K562 (cell line): ENCODE data around the gene NDRG4. TPM values are rescaled to one million over a fixed set of nuclear protein-coding genes. Genes with fewer than 3 reads are reported as not detected.

Source experiments
- C11orf30 ChIP-seq: fragments of 450-650 bp; IDR thresholded peaks from 2 replicates; pipeline ENCODE4 v1.6.1; 2016; ENCODE audit warnings: low read depth, mild to moderate bottlenecking
- DLX4 ChIP-seq: fragments of 250-450 bp; sonication (Bioruptor Pico); IDR thresholded peaks from 2 replicates; pipeline ENCODE4 v1.6.1; 2021; ENCODE audit warnings: mild to moderate bottlenecking
- E2F1 ChIP-seq: sonication (generic); formaldehyde crosslinking; IDR thresholded peaks from 2 replicates; pipeline ENCODE4 v1.8.1; 2023; ENCODE audit warnings: mild to moderate bottlenecking, missing genetic modification reagents, moderate library complexity
- ELK3 ChIP-seq: fragments of 450-650 bp; formaldehyde crosslinking; IDR thresholded peaks from 2 replicates; pipeline ENCODE4 v1.4.0; 2020; ENCODE audit warnings: mild to moderate bottlenecking
- GABPB1 ChIP-seq: sonication (generic); formaldehyde crosslinking; IDR thresholded peaks from 2 replicates; pipeline ENCODE4 v1.8.0; 2022; ENCODE audit warnings: mild to moderate bottlenecking, missing genetic modification reagents
- GATAD2A ChIP-seq: fragments of 450-650 bp; IDR thresholded peaks from 2 replicates; pipeline ENCODE4 v1.6.1; 2017
- HNRNPUL1 ChIP-seq: fragments of 200-400 bp; formaldehyde crosslinking; IDR thresholded peaks from 2 replicates; pipeline ENCODE4 v1.6.1; 2017; ENCODE audit warnings: low read length
- MCM2 ChIP-seq: fragments of 450-650 bp; IDR thresholded peaks from 2 replicates; pipeline ENCODE4 v1.6.1; 2017; ENCODE audit warnings: low read depth, mild to moderate bottlenecking
- NBN ChIP-seq: fragments of 450-650 bp; IDR thresholded peaks from 2 replicates; pipeline ENCODE4 v1.6.1; 2016; ENCODE audit warnings: low read depth, mild to moderate bottlenecking
- SIN3A ChIP-seq, 2 experiments: fragments of 150-350 bp in 1 of 2; IDR thresholded peaks; 2 replicates each; pipeline ENCODE4 v1.6.1; 2011 to 2016; ENCODE audit warnings: borderline replicate concordance in 2 of 2, low read depth in 2 of 2, low read length in 2 of 2, mild to moderate bottlenecking in 2 of 2, moderate library complexity in 2 of 2; ENCODE audit not compliant: control insufficient read depth in 1 of 2
- SIRT6 ChIP-seq: IDR thresholded peaks from one replicate; pipeline ENCODE4 v1.6.1; 2012; ENCODE audit warnings: low read depth, mild to moderate bottlenecking, control low read depth, inconsistent platforms, low read length, moderate library complexity
- SMARCB1 ChIP-seq: IDR thresholded peaks from 2 replicates; pipeline ENCODE4 v1.6.1; 2011; ENCODE audit warnings: improper control_type of control experiment, low read depth; ENCODE audit not compliant: insufficient read length
- SRSF7 ChIP-seq: fragments of 200-400 bp; formaldehyde crosslinking; optimal IDR thresholded peaks from 2 replicates; pipeline ENCODE3; 2017; ENCODE audit warnings: mild to moderate bottlenecking, low read depth, low read length
- TAL1 ChIP-seq: fragments of 450-650 bp; IDR thresholded peaks from 2 replicates; pipeline ENCODE4 v1.6.1; 2016; ENCODE audit warnings: mild to moderate bottlenecking
- VEZF1 ChIP-seq: fragments of 200-800 bp; sonication (Bioruptor generic); IDR thresholded peaks from 2 replicates; pipeline ENCODE4 v1.6.1; 2017; ENCODE audit warnings: missing genetic modification characterization, missing compliant biosample characterization
- ZBTB33 ChIP-seq: sonication (generic); formaldehyde crosslinking; IDR thresholded peaks from 2 replicates; pipeline ENCODE4 v1.8.1; 2023; ENCODE audit warnings: mild to moderate bottlenecking, missing genetic modification reagents
- ZFX ChIP-seq: sonication (generic); formaldehyde crosslinking; IDR thresholded peaks from 2 replicates; pipeline ENCODE4 v1.8.0; 2022; ENCODE audit warnings: mild to moderate bottlenecking, missing genetic modification reagents, moderate library complexity
- ZKSCAN3 ChIP-seq: fragments of 250-450 bp; sonication (Bioruptor Pico); IDR thresholded peaks from 2 replicates; pipeline ENCODE4 v1.4.0; 2020
- ZKSCAN8 ChIP-seq: fragments of 200-800 bp; sonication (Bioruptor generic); IDR thresholded peaks from 2 replicates; pipeline ENCODE4 v1.6.1; 2016; ENCODE audit warnings: missing genetic modification characterization, missing compliant biosample characterization
- ZNF146 ChIP-seq: IDR thresholded peaks from one replicate; pipeline ENCODE4 v1.6.1; 2018; ENCODE audit warnings: missing compliant biosample characterization; ENCODE audit not compliant: unreplicated experiment
- ZNF408 ChIP-seq: fragments of 250-450 bp; sonication (Bioruptor Pico); IDR thresholded peaks from 2 replicates; pipeline ENCODE4 v1.4.0; 2020; ENCODE audit warnings: low read depth, mild to moderate bottlenecking, moderate library complexity
- polyA plus RNA-seq, 8 experiments: library from polyadenylated mRNA; depleted of rRNA in 4 of 8; stranded (reverse) in 5 of 8; unstranded in 3 of 8; fragments of >200 nt; fragmentation: Nextera tagmentation in 2 of 8; fragmentation: Illumina TruSeq in 1 of 8; extraction: Ambion mirVana in 2 of 8; extraction: Trizol in 1 of 8; gene quantifications; 2 replicates each; pipeline versions ENCODE4 v1.2.1 to v1.2.3, GENCODE V29; 2011 to 2014; ENCODE audit warnings: inconsistent platforms in 1 of 8, missing spikeins in 1 of 8
- total RNA-seq, 7 experiments: library from RNA; depleted of rRNA in 6 of 7; stranded (reverse); fragments of >200 nt in 6 of 7; fragmentation: Illumina TruSeq in 2 of 7; extraction: Trizol in 2 of 7; gene quantifications; 2 replicates each; pipeline versions ENCODE4 v1.2.1 to v1.2.3, GENCODE V29; 2011 to 2021; ENCODE audit warnings: low replicate concordance in 1 of 7

Gene NDRG4
- total and polyA plus RNA-seq, 9 of the 15 experiments (the other 6 are each of a cell fraction or from before 2014, with no cell fraction given): 0.06 to 0.95 (median 0.28) TPM

GRCh38 chr16:58515125-58515870, 15.4 kb downstream of the NDRG4 start, which contains the start of gene SETD6 (continued):
- TF ChIP-seq GATAD2A (peak; percentile 55; the same call in 1 of the 2 replicates), VEZF1 (peak; percentile 53), SIRT6 (no peak), ZKSCAN3 (CRISPR knock-in tag) (no peak), C11orf30 (peak; percentile 88), ELK3 (CRISPR knock-in tag) (no peak), MCM2 (no peak), SMARCB1 (no peak), HNRNPUL1 (no peak), SIN3A (IDR thresholded peaks at IDR 0.05; ENCODE audit: borderline replicate concordance in 2 of 2, control insufficient read depth in 1 of 2, low read depth in 2 of 2, low read length in 2 of 2) (peak; percentile 92 to 94), GABPB1 (CRISPR knock-in tag) (peak; percentile 93), SRSF7 (no peak), TAL1 (no peak), ZNF146 (CRISPR knock-in tag) (no peak), E2F1 (CRISPR knock-in tag) (peak; percentile 75; the same call in 1 of the 2 replicates), ZBTB33 (CRISPR knock-in tag) (peak; percentile 62), ZFX (peak; percentile 71), ZNF408 (CRISPR knock-in tag) (no peak), ZKSCAN8 (CRISPR knock-in tag) (no peak), DLX4 (no peak), NBN (no peak)
